HG02870 (cell line): ENCODE results near the gene SPN.
"Not testable (repeated sequence)": the region's sequence is repeated elsewhere in the genome, so short reads cannot be mapped to it uniquely, and the experiment has no call there.

Experiments
- ATAC-seq: cut with Tn5 transposase; IDR thresholded peaks from one replicate; pipeline ENCODE4 v1.9.1; 2021; ENCODE audit warnings: mild to moderate bottlenecking, moderate library complexity; ENCODE audit not compliant: unreplicated experiment

SPN gene

DNA sequence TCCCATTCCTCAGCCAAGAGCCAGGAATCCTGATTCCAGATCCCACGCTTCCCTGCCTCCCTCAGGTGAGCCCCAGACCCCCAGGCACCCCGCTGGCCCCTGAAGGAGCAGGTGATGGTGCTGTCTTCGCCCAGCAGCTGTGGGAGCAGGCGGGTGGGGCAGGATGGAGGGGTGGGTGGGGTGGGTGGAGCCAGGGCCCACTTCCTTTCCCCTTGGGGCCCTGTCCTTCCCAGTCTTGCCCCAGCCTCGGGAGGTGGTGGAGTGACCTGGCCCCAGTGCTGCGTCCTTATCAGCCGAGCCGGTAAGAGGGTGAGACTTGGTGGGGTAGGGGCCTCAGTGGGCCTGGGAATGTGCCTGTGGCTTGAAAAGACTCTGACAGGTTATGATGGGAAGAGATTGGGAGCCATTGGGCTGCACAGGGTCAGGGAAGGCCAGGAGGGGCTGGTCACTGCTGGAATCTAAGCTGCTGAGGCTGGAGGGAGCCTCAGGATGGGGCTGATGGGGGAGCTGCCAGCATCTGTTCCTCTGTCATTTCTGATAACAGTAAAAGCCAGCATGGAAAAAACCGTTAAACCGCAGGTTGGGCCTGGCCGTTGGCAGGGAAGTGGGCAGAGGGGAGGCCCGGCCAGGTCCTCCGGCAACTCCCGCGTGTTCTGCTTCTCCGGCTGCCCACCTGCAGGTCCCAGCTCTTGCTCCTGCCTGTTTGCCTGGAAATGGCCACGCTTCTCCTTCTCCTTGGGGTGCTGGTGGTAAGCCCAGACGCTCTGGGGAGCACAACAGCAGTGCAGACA lies at the start of gene SPN:
Gene SPN (plus strand): TSS at position 232 of the 791 bp plus-strand sequence. CDS start 482 bp downstream, at position 714.
- ATAC-seq, result peak; percentile 29

- ATAC-seq, result not testable (repeated sequence)
These were observed 49.6 kb upstream of the SPN start for GRCh38 chr16:29613307-29614057.

DNA sequence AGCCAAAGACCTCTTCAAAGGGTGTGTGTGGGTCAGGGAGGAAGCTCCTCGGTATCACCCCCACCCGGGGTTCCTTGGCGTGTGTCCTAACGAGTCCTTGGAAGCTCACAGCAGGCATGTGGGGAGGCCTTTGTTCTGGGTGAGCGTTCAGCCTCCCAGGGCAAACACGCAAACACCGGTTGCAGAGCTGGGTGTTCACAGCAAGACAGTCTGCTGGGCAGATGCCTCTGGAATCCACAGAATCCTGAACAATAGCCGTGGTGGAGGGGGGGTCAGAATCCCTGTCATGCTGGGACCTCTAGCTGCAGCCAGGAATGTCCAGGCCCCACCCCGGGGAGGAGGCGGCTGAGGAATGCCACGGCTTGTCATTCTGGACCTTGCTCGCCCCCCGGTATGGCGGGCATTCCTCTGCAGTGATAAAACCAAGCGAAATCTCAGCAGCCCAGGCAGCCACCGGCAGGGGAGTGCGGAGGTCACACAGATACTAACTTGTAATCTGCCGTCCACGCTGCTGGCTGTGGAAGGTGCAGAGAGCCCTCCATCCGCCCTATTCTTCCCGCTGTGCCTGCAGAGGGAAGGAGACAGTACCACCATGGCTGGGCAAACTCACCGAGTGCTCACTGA lies 48.2 kb upstream of the SPN start:
- not testable (repeated sequence) for ATAC-seq

- ATAC-seq, result not testable (repeated sequence)
These were observed 46.9 kb upstream of the SPN start for GRCh38 chr16:29616127-29616526.

DNA sequence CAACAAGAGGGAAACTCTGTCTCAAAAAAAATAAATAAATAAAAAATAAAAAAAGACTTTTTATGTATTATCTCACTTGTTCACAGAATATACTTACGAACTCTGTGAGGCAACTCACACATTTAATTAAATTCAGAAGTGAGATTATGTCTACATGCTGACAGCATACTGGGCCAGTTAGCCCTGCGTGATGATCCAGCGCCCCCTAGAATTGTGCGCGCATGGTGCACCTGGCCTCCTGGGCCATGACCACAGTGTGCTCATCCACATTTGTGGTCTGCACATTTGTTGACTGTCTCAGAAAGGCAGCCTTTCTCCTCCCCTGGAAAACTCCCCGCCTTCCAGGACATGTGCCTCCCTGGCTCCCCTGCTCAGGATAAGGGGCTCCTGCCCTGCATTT lies 42.5 kb upstream of the SPN start:
- not testable (repeated sequence) for ATAC-seq

- ATAC-seq, result not testable (repeated sequence)
These were observed 40.3 kb upstream of the SPN start for GRCh38 chr16:29622738-29623137.

DNA sequence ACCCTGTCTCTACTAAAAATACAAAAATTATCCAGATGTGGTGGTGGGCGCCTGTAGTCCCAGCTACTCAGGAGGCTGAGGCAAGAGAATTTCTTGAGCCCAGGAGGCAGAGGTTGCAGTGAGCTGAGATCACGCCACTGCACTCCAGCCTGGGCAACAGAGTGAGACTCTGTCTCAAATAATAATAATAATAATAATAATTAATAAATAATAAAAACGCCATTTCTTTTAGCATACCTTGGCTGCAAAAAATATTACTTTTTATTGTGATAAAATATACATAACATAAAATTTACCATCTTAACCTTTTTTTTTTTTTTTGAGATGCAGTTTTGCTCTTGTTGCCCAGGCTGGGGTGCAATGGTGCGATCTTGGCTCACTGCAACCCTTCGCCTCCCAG lies 39.8 kb upstream of the SPN start:
- not testable (repeated sequence) for ATAC-seq

DNA sequence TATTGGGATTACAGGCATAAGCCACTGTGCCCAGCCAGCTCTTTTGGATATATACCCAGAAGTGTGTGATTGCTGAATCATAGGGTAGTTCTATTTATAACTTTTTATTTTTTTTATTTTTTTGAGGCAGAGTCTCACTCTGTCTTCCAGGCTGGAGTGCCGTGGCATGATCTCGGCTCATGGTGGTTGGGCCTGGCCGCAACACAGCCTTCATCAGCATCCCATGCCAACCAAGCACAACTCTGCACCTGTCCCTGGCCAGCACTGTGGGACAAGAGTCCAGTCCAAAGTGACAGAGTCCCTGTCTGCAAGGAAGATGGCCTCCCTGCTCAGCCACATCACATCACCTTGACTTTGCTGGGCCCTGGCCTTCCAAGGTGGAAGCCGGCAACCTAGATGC lies 37.9 kb upstream of the SPN start:
- ATAC-seq, result not testable (repeated sequence)

DNA sequence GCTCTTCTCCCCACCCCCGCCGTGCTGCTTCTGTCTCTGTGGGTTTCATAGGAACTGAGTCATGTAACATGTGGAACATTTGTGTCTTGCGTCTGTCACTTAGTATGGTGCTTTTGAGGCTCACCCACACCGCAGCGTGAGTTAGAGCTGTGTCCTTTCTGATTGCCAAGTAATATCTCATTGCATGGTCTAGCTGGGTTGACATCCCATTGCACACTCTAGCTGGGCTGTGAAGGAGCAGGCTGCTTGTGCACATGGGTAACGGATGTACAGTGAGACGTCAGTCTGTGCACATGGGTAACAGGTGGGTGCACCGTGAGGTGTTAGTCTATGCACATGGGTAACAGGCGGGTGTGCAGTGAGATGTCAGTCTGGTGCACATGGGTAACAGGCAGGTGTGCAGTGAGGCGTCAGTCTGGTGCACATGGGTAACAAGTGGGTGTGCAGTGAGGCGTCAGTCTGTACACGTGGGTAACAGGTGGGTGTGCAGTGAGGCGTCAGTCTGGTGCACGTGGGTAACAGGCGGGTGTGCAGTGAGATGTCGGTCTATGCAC lies 36.2 kb upstream of the SPN start:
- peak; percentile 74 for ATAC-seq

GRCh38 chr16:29627661-29628075 lies 35.4 kb upstream of the SPN start:
- not testable (repeated sequence) for ATAC-seq

DNA sequence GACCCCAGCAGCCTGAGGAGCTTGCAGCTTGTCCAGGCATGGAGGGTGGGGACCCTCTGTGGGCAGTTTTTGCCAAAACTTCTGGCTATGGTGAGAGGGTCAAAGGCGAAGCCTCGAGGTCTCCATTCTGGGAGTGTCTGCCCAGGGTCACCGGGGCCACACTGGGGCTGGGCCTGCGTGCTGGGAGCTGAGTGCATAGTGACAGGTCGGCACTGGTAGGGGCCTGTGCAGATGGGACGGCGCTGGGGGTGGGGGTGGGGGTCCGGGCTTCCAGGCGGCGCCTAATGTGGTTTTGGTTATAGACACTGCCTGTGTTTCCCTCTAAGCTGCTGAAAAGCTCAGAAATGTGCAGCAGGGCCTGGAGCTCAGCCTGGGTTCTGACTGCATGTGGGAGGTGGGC lies 34.3 kb upstream of the SPN start:
- not testable (repeated sequence) for ATAC-seq

DNA sequence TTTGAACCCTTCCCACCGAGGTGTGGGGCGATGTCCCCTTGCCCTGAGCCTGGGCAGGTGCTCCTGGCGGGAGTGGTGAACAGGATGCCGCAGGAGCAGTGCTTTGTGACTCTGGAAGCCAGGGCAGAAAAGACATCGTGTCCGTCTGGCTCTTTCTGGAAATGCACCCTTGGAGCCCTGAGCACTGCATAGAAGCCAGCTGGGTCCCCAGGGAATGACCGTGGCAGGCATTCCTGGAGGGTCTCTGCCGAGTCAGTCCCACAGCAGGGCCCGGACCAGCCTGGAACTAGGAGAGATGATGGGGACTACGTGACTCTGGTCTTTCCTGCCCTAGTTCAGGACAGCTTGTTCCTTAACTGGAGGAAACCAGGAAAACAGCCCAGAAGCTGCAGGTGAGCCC lies 33.7 kb upstream of the SPN start:
- ATAC-seq, result not testable (repeated sequence)

DNA sequence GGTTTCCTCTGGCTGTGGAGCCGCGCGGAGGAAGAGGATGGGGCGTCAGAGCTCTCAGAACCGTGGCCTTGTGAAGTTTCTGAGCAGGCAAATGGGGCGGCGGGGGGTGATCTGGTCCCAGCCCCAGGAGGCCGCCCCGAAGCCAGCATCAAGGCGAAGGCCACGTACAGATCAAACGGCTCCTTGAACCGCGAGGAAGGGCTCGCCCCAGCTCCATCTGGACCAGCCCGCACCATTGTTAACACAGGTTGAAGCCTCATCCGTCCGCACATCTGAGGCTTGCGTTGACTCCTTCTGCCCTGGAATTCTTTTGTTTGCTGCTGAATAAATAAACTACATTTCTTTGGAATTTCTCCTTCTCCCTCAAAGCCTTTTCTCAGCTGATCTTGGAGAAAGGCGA lies 31.4 kb upstream of the SPN start:
- not testable (repeated sequence) for ATAC-seq

GRCh38 chr16:29635902-29636301 lies 27.1 kb upstream of the SPN start:
- ATAC-seq, result not testable (repeated sequence)

DNA sequence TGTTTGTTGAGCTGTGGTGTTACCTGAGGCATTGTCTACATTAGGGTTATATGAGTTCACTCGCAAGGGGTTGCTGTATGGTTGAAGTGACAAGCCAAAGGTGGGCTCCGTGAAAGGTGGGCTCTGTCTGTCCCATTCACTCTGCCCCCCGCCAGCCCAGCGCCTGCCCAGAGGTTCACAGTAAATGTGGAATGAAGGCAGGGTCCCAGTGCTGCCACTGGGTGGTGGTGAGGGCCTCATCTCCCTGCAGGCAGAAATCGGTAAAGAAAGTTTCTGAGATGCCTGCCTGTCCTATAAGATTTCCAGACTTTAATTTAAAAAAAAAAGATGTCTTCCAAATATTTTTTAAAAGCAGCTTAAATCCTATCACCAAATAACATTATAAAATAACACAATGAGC lies 26.7 kb upstream of the SPN start:
- not testable (repeated sequence) for ATAC-seq

DNA sequence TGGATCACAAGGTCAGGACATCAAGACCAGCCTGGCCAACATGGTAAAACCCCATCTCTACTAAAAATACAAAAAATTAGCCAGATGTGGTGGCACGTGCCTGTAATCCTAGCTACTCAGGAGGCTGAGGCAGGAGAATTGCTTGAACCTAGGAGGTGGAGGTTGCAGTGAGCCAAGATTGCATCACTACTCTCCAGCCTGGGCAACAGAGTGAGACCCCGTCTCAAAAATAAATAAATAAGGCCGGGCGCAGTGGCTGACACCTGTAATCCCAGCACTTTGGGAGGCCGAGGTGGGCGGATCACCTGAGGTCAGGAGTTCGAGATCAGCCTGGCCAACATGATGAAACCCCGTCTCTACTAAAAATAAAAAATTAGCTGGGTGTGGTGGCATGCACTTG lies 24.3 kb upstream of the SPN start:
- ATAC-seq, result not testable (repeated sequence)

DNA sequence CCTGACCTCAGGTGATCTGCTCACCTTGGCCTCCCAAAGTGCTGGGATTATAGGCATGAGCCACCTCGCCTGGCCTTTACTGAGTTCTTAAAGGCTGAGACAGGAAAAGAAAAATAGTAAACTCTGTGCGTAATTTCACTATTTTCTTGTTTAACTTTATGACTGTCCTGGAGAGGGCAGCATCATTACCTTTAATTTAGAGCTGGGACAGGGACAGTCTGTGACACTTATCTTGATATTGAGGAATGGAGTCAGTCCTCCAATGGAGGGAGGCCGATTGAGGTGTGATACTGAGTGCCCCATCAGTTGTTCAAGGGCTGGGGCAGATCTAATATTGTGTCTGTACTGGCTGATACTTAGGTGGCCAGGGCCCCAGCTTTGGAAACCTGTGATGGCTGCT lies 21.5 kb upstream of the SPN start:
- ATAC-seq, result no peak

DNA sequence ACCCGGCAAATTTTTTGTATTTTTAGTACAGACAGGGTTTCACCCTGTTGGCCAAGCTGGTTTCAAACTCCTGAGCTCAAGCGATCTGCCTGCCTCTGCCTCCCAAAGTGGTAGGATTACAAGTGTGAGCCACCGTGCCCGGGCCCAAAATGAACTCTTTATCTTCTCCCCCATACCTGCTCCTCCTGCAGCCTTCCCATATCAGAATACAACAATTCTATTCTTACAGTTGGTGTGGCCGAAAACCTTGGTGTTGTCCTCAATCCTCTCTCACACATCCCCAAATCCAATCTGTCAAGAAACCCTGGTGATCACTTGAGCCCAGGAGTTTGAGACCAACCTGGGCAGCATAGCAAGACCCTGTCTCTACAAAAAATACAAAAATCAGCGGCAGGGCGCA lies 19.5 kb upstream of the SPN start:
- ATAC-seq, result no peak

DNA sequence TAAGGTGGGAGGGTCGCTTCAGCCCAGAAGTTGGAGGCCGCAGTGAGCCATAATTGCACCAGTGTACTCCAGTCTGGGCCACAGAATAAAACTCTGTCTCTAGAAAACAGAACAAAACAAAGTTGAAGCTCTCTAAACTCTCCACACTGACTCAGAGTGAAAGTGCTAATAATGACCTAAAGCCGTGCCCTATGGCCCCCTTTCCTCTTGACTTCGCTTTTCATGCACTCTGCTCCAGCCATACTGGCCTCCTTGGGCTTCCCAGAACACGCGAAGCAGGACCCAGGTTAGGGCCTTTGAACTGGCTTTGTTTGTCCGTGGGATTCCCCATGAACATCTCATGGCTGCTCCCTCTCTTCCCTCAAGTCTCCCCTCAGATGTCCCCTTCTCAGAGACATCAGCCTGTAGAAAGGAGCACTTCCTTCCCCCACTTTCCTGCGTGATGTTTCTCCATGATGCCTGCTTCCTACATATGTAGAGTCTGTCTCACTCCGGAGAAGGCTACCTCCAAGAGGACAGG lies 18.6 kb upstream of the SPN start:
- peak; percentile 61 for ATAC-seq

GRCh38 chr16:29644973-29645693 lies 17.9 kb upstream of the SPN start:
- ATAC-seq, result no peak
